HG02973 (cell line): Measurements from ENCODE around the gene TXNDC17.
A peak's percentile ranks its signal among the peaks of the same experiment; 100 is the strongest.
"Not testable (repeated sequence)": the region's sequence is repeated elsewhere in the genome, so short reads cannot be mapped to it uniquely, and the experiment has no call there.

Experiments used
- ATAC-seq: cut with Tn5 transposase; IDR thresholded peaks from one replicate; pipeline ENCODE4 v1.9.1; 2021; ENCODE audit warnings: moderate library complexity; ENCODE audit not compliant: unreplicated experiment

TXNDC17 gene

DNA sequence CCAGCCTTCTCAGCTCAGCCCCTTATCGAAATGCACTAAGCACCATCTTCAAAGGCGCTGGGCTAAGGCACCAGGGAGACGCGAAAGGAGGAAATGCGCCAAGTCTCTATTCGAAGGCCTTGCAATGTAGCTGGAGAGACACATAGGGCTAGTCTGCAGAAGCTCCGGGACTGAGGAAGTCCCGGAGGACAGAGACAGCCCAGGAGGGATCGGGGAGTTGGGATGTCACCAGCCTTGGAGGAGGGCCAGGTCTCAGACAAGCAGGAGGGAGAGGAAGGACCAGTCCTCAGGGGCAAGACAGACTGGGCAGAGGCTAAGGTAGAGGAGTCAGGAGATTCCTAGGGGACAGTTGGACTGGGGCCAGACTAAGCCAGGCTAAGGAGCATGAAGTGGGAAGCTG lies 19.2 kb downstream of the TXNDC17 start:
- ATAC-seq, result no peak

DNA sequence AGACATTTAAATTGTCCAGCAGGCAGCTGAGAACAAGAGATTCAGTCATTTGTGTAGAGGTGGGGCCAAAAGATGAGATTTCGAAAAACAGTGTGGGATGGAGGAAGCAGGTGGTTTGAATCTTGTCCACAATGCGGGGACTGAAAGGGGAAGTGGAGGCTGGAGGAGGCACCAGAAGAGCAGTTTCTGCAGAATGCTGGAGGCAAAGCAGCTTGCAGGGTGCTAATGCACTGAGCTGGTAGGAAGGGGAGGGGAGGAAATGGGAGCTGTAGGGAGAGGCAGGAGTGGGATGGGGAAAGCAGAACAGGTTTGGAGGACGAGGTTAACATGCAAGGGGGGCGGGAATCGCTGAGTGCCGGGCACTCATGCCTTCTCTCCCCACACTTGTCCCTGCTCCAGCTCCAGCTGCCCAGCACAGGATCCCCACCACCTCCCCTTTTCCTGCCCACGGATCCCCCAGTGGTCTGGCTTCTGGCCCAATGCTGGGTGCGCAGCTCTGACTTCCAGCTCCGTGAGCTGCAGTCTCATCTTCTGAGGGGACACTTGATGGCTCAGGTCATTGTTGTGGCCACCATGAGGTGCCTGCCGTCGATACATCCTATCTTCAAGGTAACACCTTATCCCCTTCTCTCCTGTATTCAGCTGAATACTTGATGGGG lies 20.1 kb downstream of the TXNDC17 start:
- ATAC-seq, result peak; percentile 74

DNA sequence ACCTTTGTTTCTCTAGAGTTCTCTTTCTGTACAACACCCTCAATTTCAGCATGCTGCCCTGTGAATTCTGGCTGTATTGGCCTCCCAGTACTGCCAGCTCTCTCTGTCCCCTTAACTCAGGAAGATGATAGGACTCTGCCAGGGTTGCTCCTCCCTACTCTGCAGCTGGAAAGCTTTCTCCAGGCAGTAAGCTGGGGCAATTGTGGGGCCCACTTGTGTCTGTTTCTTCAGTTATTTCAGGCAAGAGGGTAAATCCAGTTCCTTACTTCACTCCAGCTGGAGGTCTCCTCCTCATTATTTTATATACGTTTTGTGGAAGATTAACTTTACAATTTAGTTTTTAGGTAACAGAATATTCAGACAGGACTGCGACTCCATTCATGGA lies 20.6 kb downstream of the TXNDC17 start:
- no peak for ATAC-seq

DNA sequence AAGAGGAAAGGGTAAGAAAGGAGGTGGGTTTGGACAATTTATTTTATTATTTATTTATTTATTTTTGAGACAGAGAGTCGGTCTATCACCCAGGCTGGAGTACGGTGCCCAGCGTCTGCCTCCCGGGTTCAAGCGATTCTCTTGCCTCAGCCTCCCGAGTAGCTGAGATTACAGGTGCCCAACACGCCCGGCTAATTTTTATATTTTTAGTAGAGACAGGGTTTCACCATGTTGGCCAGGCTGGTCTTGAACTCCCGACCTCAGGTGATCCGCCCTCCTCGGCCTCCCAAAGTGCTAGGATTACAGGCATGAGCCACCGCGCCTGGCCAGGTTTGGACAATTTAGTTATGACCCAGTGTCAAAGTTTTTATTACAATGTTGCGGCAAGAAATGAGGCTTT lies 22.3 kb downstream of the TXNDC17 start:
- not testable (repeated sequence) for ATAC-seq

DNA sequence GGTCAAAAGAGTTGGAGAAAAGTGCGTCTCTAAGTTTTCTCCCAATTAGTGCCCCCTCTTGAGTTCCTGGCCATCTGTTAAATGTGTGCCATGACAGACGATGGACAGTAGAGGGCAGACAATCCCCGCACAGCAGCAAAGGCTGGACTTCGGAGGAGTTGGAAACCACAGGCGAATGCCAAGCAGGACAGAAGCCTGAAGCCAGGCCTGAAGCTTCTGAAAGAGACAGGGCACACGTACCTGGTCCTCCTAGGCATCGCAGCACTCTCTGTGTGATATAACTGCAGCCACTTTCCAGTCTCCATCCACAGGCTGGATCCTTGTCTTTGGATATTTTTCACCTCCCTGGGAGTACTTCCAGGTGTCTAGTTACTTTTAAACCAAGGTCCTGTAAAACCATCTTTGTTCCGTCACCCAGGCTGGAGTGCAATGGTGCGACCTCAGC lies 25.2 kb downstream of the TXNDC17 start:
- ATAC-seq, result no peak

DNA sequence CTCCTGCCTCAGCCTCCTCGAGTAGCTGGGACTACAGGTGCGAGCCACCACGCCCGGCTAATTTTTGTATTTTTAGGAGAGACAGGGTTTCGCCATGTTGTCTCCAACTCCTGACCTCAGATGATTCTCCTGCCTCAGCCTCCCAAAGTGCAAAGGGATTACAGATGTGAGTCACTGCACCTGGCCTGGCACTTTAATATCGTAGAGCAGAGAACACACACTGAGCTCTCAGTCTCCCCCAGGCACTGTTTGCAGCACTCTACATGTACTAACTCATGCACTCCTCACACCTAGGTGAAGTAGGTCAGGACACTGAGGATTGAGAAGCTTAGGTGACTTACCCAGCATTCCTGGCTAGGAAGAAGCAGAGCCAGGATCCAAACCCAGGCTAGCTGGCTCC lies 25.7 kb downstream of the TXNDC17 start:
- no peak for ATAC-seq

DNA sequence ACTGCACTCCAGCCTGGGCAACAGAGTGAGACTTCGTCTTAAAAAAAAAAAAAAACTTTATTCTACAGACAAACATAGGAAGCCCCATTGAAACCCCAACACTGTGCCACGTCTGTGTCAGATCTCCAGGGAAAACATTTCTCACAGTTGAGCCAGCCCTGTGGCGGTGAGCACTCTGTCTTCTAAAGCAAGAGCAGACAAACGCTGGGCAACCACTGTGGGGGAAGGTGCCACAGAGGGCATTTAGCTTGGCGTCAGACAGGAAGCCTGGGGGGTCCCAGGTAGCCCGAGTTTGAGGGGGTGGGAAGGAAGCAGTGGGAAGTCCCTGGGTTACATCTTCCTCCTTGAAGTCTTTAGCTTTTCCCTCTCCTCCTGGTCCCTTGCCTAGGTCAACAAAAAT lies 26.7 kb downstream of the TXNDC17 start:
- ATAC-seq, result no peak

DNA sequence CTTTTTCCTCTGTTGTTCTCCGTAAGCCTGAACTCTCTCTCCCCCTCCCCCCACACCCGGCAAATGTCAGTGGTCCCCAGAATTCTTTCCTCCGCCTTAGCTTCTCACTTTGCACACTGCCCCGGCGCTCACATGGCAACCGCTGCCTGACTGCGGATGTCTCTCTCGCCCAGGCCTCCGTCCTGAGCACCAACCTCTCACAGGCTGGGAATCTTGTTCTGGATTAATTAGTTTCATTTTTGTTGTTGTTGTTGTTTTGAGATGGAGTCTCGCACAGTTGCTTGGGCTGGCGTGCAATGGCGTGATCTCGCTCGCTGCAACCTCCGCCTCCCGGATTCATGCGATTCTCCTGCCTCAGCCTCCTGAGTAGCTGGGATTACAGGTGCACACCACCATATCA lies 27.4 kb downstream of the TXNDC17 start:
- ATAC-seq, result no peak

DNA sequence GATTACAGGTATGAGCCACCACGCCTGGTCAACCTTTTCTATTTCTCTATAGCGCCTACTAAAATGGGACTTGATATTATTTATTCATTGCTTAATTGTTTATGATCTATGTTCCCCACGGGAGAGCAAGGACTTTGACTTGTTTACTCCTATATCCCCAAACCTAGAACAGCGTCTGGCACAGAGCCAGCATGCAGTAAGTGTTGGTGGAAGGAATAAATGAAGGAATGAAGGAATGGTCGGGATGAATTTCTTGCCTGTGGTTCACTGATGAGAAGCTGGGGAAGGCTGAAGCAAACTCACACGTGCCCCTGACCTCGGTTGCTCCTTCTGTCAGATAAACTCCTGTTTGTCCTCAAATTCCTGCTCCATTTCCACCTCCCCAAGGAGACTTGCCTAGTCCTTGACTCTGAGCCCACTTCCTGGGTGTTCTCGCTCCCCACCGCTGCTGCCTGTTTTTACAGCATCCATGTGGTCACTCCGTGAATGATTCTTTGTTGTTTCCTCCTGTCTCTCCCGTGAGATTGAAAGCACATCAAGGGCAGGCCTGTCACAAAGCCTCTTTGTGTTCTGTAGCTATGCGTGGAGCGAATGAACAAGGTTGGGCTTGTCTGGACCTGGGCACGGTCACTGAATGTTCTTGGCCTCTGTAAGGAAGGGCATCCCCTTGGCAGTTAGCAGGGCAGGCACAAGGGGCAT lies 28.0 kb downstream of the TXNDC17 start:
- ATAC-seq, result no peak

DNA sequence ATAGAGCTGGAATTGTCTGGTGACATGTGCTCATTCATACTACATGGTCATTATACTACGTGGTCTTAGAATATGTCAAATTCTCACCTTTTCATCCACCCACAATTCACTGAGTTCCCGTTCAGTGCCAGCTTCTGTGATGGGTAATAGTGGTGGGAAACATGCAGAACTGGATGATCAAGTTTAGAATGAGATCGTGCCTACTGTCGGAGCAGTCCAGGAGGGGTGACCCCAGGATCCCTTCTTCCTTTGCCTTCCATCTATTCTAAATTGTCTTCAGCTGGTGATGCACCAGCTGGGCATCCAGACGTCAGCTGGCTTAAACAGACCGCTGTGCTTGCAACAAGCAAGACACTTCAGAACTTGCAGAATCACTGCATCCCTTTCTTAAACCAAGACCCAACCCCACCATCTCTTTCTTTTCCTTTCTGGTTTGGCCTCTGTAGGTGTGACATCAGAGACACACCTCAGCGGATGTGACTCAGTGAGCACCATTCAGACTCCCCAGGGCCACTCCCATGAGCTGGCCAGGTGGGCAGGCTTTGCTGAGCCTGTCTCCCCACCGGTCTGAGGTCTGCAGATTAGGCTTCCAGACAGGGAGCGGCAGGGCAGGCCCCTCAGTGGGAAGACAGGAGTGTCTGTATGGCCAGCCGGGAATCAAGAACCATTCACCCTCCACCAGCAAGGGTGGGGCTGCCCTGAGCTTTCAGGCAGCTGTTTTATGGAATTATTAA lies 28.8 kb downstream of the TXNDC17 start:
- ATAC-seq, result no peak

DNA sequence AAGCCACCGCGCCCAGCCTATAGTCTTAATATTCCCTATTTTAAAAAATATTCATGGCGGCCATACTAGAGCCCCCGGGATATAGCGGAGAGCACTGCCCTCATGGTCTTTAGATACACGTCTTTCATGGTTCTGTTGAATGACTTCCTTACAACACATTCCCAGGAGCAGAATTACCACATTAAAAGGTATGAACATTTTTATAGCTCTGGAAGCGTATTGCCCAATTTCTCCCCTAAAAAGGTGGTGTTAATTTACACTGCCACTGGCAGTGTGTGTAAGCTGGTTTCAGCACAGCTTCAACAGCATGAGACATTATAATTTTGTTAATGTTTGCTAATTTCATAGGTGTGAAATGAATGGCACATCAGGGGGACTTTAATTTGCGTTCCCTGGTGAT lies 29.7 kb downstream of the TXNDC17 start:
- no peak for ATAC-seq

DNA sequence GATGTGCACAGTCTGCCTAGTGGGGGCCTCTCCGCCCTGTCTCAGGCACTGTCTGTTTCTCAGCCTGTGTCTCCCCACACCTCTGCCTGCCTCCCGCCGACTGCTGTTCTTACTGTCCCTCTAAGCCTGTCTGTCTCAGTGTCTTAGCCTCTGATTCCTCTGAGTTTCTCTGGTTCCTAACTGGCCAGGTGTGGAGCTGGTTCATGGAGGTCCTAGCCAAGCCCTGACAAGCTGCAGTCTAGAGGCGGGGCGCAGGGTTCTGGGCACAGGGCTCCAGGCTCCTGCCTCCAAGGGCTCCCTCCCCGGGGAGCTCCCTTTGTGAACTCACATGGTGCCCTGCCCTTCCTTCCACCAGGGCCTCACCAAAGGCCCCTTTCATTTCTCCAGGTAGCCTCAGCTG lies 30.1 kb downstream of the TXNDC17 start:
- ATAC-seq, result no peak

DNA sequence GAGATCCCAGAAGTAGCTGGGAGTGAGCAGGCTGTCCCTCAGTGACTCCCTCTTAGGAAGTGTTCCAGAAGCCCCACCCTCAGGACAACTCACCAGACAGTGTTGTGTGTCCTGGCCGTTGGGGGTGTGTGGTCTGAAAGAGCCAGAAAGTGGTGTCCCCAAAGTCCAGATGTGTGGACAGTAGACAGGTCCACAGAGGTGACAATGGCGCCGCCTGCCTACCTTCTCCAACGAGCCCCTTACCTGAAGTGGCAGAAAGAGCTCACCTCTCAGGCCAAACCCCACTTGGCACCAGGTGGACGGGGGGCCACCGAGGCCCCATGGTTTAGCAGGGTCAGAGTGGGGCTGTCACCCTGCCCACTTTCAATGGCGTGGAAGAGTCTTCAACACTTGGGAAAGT lies 30.6 kb downstream of the TXNDC17 start:
- ATAC-seq, result no peak

DNA sequence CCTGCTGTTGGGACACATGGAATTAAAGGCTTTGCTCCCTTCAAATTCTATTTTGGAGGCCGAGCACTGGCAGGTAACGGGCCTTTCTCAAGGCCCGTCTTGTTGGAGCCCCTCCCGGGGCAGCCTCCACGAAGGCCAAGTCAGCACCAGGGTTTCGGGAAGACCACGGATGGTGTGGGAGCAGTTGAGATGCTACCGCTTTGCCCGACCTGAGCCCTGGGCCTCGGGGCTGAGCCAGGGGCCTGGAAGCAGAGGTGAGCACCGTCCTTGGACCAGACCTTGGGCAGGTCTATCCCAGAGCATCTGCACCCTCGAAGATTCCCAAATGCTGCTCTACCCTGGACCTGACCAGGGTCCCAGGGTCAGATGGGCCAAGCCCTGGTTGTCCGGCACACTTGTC lies 33.7 kb downstream of the TXNDC17 start:
- ATAC-seq, result no peak

DNA sequence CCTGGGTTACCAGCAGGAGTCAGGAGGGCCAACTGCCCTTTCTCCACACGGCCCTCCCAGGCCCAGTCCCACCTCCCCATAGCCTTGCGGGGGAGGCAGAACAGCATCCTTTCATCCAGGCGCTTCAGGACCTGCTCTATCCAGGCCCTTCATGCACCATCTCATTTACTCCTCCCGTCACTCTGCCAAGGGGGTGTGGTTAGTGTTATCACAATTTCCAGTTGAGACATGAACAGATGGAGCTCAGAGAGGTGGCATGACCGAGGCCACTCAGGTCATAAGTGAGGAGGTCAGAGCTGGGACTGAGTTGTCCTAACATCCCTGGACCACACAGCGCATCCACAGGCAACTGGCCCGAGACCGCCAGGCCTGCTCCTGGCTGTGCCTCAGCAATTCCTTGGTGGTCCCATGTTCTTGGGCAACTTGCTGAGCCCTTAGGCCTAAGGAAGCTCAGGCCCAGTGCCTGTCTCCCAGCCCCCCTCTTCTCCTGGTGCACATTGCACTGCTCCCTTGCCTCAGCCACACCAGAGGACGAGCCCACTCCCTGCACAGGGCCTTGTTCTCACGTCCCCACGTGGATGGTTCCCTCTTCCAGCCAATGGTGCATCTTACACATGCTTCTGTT lies 34.5 kb downstream of the TXNDC17 start:
- no peak for ATAC-seq

DNA sequence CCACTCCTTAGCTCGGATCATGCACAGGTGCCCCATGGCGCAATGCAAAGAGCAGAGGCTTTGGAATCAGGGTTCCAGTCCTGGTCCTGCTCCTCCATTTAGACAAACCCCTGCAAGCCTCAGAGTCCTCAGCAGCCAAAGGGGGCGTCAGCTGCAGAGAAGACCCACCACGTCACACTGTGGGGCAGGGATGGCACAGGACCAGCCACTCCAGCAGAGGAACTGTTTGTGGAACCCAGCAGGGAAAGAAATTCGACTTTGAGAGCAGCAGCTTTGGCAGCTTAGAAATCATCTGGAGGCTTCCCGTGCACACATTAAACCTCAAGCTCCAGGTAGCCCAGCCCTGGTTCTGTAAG lies 35.9 kb downstream of the TXNDC17 start:
- no peak for ATAC-seq

DNA sequence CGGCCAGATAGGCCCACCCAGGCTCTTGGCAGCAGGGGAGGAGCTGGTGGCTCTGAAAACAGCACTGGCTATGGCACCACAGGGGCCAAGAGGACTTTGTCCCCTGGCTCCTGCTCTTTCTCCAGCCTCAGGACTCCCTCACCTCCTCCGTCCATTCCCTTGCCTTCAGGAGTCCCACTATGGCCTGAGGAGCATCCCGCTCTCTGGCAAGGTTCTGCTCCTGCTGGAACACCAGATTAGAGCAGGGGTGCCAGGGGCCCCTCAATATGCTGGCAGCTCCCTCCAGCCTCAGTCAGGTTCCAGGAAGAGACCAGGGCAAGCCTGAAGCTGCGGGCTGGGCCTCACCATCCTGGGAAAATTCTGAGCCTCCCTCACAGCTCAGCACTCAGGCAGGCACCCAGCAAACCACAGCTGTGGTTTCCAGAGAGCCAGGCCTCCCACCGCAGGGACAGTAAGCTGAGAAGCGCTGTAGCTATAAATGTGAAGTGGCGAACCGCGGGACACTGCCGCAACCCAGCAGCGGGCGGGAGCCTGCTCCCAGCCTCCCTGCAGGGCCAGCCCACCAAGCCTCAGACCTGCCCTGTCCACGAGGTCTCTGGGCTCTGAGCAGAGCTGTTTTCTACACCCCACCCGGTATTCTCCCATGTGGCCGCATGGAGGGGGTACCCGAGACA lies 36.4 kb downstream of the TXNDC17 start:
- no peak for ATAC-seq

DNA sequence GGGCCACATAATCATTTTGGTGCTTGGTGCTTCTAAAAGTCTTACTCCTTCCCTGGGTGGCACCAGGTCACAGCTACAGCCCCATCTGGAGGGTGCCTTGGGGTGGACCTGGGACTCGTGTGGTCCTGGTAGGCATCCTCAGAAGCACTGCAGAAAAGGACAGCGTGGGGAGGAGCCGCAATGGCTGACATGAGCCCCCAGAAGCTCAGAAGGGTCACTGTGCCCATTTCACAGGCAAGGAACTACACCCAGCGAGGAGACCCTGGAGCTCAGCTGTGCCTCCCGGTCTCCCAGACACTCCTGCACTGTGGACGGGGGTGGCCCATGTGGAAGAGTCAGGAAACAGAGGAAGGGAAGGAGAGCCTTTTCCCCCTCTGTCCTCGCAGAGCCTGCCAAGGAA lies 37.1 kb downstream of the TXNDC17 start:
- no peak for ATAC-seq

DNA sequence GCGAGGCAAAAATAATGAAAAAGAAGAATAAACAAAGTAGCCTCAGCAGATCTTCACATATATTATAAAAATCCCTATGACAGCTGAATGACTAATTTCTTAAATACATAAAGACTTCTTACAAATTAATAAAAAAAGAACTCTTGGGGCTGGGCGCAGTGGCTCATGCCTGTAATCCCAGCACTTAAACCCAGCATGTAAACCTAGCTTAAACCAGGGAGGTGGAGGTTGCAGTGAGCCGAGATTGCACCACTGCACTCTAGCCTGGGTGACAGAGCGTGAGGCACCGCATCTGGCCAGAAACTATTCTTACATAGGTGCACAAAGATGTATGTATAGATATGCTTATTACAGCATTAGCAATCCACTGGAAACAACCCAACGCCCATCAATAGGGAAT lies 38.4 kb downstream of the TXNDC17 start:
- ATAC-seq, result no peak

DNA sequence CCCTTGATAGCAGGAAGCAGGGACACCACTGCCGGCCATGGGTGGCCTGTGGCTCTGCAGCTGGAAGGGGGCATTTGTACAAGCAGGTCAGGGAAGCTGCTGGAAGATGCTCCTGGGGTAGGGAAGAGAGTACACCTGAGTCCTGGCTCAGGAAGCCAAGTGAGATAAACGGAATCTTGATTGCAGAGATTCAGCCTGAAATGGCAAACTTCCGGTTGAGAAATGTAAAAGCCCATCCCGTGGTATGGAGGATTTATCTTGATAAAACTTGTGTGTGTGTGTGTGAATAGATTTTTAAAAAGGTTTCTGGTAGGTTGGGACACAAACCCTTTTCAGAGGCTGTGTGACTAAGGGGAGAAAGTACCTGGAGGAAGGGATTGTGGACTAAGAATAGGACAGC lies 40.3 kb downstream of the TXNDC17 start:
- no peak for ATAC-seq

DNA sequence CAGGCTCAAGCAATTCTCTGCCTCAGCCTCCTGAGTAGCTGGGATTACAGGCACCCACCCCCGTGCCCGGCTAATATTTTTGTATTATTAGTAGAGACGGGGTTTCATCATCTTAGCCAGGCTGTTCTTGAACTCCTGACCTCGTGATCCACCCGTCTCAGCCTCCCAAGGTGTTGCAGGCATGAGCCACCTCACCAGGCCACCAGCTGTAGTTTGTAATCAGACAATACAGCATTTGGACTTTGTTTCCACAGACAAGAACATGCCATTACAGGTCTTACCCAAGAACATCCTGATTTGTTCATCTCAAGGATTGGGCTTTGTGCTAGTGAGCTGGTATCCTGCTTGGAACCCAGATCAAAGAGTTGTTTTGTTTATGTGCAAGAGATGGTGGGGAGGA lies 40.8 kb downstream of the TXNDC17 start:
- ATAC-seq, result no peak
